Muscle of back (tissue), 11 donors: ENCODE measurements around the gene GHR. TPM values are rescaled to one million over a fixed set of nuclear protein-coding genes. Genes with fewer than 3 reads are reported as not detected.

Experiments
- DNase-seq, 3 donors: peaks; one replicate each; pipeline versions ENCODE4 v3.0.0 to v3.0.0-alpha.2; 2013
- polyA plus RNA-seq, 10 donors: library from polyadenylated mRNA; unstranded; fragments of 120-200 nt; gene quantifications; one replicate each; pipeline ENCODE4 v1.2.1, GENCODE V29; 2013; ENCODE audit not compliant: insufficient read length in 10 of 10

The GHR gene
- polyA plus RNA-seq, 10 donors: 14.9 to 28.1 (median 18.0) TPM

DNA sequence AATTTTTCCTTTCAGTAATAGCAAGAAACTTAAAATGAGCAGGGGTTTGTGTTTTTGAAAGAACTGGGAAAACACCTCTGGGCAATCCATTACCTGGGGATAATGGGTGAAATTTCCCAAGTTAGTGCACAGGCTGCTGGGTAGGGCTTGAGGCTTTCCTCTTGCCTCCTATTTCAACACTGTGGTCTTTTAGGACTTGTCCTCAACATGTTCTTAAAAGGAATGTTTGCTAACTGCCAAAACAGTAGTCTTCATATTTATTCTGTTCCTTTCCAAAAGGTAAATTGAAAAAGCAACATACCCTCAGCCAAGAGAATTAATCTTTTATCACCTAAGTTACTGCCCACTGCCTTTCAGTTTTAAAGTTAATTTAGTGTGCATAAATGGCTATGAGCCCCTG, 175.1 kb downstream of the GHR start:
- no peak for DNase-seq

GRCh38 chr5:42599106-42599505, 175.9 kb downstream of the GHR start:
- no peak for DNase-seq

DNA sequence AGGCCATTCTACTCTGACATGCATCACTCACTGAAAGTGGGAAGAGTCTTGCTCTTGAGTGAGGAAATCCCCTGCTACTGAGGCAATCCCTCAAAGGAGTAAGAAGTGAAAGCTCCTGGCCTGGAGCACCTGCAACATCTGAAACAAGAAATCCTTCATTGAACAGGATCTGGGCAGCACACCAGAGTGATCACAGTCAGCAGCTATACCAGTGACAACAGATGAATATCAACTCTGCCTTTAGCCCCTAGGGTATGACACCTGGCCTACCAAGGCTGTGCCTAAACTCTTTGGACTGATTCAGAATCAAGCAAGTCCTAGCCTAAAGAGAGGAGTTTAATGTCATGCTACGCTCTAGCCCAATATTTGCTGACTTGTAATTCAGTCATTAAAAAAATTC, 177.2 kb downstream of the GHR start:
- DNase-seq: no peak

DNA sequence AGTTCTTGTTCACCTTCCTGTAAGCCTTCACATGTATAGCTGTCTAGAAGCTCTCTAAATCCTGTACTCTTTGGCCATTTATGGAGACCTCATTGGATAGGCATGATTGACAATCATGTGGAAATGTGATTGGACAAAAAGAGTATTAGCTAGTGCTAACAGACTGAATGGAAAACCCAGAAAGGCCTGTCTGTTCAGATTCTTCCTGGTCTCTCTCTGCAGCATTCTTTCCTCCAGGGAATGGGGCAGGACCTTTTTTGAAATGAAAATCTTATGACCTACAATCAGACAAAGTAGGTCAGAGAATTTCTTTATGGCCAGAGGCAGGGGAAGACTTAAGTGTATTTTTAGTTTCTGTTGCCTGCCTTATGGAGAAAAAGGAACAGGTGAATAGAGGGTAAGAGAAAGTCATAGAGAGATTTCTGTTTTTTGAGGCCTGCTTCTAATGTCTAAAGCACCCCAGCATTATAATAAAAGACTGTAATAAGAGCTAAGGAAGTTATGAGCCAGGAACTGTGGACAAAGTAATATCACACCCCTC, 181.0 kb downstream of the GHR start:
- DNase-seq: no peak

GRCh38 chr5:42605490-42605889, 182.3 kb downstream of the GHR start:
- no peak for DNase-seq

GRCh38 chr5:42606464-42606869, 183.2 kb downstream of the GHR start:
- DNase-seq: no peak

GRCh38 chr5:42611437-42611836, 188.2 kb downstream of the GHR start:
- no peak for DNase-seq

DNA sequence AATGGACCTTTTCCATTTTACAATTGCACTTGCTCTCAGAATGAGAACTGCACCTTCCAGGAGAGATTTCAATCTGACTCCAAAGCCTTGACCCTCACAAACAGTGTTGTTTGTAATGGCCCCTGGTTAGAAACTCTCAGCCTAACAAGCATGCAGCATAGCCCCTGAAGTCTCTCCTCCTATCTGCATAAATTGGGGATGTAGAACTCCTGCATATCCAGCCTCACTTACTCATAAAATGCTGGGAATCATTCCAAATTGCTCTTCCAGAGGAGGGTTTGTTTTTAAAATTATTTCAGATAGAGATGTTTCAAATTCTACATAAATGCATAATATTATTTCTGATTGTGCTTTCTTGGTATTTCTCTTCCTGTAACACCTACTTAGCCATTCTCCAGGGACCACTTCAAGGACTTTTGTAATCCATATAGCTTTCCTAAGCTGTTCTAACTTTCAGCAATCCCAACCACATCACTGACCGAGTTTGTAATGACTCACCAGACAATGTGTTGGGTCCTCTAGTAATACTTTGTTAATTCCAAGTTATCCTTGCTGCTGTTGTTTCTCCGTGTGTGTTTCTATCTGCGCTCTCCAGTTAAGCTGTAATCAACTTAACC, 189.6 kb downstream of the GHR start:
- peak in 2 of 3 donors; percentile 18 to 38 for DNase-seq

- DNase-seq: no peak
Measured at GRCh38 chr5:42614509-42614908, 191.3 kb downstream of the GHR start.

- DNase-seq: no peak
Measured at GRCh38 chr5:42620579-42621216, 197.5 kb downstream of the GHR start.

DNA sequence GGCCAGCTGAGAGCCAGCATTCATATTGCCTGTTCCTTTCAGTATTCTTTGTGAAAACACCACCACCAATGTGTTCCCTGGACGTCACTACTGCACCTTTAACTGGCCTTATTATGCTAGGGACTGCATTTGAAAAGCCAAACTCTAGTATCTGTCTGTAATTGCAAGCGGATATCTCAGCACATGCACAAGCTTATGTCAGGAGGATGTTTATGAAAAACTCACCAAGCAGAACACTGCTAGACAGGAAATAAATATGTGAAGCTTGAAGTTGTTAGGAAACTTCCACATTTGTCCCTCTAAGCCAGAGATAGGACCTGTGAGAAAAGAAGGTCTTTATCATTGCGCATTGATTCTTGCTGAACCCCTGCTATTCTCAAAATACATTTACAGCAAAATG, 198.0 kb downstream of the GHR start:
- peak in 1 of 3 donors; percentile 27 for DNase-seq

GRCh38 chr5:42621662-42622061, 198.4 kb downstream of the GHR start:
- DNase-seq: peak in 2 of 3 donors; percentile 9

- DNase-seq: no peak
Measured at GRCh38 chr5:42624912-42625311, 201.7 kb downstream of the GHR start.

GRCh38 chr5:42626462-42626861, 203.2 kb downstream of the GHR start:
- no peak for DNase-seq

- DNase-seq: no peak
Measured at GRCh38 chr5:42628821-42629220, 205.6 kb downstream of the GHR start.

DNA sequence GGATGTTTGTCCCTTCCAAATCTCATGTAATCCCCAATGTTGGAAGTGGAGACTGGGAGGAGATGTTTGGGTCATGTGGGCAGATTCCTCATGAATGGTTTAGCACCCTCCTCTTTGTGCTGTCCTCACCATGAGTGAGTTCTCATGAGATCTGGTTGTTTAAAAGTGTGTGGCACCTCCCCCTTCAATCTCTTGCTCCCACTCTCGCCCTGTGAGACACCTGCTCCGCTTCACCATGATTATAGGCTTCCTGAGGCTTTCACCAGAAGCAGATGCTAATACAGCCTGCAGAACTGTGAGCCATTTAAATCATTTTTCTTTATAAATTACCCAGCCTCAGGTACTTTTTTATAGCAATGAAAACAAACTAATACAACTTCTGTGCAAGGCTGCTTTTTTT, 206.0 kb downstream of the GHR start:
- no peak for DNase-seq

DNA sequence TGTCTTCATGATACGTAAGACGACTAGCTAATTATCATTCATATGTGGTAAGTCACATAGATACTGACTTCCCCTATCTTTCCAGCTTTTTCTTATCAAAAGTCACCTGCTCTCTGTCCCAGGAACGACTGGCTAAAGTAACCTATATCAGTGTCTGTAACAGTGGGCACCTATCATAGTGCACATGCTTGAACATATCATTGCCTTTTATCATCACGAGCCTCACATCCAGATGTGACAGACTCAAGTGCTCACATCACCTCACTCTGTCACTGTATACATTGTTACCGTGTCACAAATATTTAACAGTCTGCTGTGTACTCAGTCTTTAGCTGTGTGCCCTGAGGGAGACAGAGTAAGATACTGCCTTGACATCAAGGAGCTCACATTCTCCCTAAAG, 208.0 kb downstream of the GHR start:
- DNase-seq: no peak

- no peak for DNase-seq
Measured at GRCh38 chr5:42632354-42632900, 209.2 kb downstream of the GHR start.

DNA sequence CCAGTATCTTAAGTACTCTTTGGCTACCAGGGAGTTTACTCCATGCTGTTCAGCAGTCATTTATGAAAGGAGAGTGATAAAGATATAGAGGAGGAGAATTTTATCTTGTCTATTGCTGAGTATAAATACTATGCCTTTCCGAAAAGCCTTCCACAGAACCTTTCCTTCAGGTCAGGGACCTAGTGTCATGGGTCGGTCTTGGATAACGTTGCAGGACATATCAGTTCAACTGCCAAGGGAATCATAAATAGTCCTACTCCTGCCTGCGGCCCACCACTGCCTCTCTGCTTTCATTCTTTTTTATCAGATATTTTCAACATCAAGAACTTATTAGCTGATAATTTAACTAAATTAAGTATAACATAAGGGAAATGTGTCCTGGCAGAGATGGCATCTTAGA, 211.3 kb downstream of the GHR start:
- no peak for DNase-seq

GRCh38 chr5:42636425-42636824, 213.2 kb downstream of the GHR start:
- no peak for DNase-seq

DNA sequence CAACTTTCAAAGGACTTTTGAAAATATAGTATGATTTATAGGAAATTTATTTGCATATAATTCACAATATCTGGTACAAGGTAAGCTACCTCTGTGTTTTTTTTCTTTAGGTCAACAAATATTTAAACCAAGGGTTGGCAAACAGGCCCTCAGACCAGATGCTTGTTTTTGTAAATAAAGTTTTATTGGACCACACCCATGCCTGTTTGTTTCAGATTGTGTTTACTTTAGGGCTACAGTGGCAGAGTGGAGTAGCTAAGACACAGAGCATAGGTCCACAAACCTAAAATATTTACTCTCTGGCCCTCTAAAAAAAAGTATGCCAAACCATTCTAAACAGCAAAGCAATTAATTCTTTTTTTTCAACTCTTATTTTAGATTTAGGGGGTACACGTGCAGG, 213.7 kb downstream of the GHR start:
- no peak for DNase-seq

DNA sequence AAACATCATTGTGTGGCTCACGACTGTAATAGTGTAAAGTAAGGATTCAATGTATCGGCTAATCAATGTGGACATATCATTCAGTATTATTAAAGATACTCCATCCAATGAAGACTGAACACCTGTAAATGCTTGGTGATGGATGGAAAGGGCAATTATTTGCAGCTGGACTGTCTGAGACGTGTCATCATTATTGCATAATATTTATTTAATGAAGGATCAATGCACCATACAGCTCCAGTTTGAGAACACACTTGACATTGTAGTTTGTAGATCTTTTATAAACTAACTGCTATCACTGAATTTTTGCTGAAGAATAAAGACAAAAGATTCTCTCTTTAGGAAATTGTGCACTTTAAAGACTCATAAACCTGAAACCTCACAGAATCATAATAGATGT, 215.7 kb downstream of the GHR start:
- no peak for DNase-seq

DNA sequence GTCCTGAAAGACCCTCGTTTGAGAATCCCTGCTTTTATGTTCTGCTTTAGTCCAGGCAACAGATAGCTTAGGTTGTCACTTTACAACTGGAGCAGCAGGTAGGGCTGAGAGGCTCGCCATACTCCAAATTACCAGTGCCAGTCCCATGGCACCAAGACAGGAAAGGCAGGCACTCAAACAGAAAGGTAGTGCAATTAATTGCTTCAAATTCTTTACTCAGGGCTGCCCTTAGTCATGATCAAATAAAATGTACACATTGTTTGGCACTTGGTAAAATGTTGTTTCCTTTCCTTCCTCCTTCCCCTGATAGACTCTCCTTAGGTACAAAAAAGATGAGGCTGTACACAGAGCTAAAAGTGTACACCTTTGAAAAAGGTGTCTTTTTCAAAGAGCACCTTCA, 217.6 kb downstream of the GHR start:
- no peak for DNase-seq
